Neural cell (in vitro differentiated cells): ENCODE data around the gene NFS1.

Source experiments
- POLR2AphosphoS5 ChIP-seq: IDR thresholded peaks from 2 replicates; pipeline ENCODE4 v1.6.1; 2012
- TF ChIP-seq, protein P1 (sequence below): fragments of 450-650 bp; IDR thresholded peaks from 2 replicates; pipeline ENCODE4 v1.5.1; 2014; ENCODE audit warnings: antibody characterized with exemption, mild to moderate bottlenecking, moderate library complexity; ENCODE audit not compliant: poor library complexity, severe bottlenecking

DNA sequence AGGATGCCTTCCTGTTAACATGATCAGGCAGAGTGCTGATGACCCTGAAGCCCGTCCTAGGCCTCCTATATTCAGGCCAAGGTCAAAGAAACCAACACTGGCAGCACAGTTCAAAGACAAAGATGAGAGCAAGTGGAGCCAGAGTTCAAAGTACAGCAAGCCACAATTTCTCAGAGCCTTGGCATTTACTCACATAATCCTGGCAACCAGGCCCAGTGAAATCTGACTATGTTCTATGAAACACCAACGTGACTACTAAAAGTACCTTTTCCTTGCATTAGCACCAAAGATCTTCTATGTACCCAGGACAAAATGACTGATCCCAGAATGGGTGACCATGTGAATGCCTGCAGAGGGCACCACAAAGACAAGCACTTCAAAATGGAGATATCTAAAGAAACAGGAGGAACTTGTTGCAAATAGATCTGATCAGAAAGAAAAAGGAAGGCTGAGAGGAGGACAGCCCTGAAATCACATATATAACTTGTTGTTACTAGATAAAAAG lies 3.9 kb downstream of the NFS1 start:
- TF ChIP-seq, protein P1, sequence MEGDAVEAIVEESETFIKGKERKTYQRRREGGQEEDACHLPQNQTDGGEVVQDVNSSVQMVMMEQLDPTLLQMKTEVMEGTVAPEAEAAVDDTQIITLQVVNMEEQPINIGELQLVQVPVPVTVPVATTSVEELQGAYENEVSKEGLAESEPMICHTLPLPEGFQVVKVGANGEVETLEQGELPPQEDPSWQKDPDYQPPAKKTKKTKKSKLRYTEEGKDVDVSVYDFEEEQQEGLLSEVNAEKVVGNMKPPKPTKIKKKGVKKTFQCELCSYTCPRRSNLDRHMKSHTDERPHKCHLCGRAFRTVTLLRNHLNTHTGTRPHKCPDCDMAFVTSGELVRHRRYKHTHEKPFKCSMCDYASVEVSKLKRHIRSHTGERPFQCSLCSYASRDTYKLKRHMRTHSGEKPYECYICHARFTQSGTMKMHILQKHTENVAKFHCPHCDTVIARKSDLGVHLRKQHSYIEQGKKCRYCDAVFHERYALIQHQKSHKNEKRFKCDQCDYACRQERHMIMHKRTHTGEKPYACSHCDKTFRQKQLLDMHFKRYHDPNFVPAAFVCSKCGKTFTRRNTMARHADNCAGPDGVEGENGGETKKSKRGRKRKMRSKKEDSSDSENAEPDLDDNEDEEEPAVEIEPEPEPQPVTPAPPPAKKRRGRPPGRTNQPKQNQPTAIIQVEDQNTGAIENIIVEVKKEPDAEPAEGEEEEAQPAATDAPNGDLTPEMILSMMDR = no peak
- TF ChIP-seq POLR2AphosphoS5 = no peak
